Left kidney (tissue), 2 donors: ENCODE results near the gene CIITA. TPM values are rescaled to one million over a fixed set of nuclear protein-coding genes. Genes with fewer than 3 reads are reported as not detected.

ENCODE experiments used
- DNase-seq: peaks from one replicate; pipeline ENCODE4 v3.0.0-alpha.2; 2013
- polyA plus RNA-seq: library from polyadenylated mRNA; unstranded; fragments of 120-200 nt; gene quantifications from one replicate; pipeline ENCODE4 v1.2.1, GENCODE V29; 2013; ENCODE audit not compliant: insufficient read length

Gene CIITA
- polyA plus RNA-seq, 1 donor = 4.4 TPM

DNA sequence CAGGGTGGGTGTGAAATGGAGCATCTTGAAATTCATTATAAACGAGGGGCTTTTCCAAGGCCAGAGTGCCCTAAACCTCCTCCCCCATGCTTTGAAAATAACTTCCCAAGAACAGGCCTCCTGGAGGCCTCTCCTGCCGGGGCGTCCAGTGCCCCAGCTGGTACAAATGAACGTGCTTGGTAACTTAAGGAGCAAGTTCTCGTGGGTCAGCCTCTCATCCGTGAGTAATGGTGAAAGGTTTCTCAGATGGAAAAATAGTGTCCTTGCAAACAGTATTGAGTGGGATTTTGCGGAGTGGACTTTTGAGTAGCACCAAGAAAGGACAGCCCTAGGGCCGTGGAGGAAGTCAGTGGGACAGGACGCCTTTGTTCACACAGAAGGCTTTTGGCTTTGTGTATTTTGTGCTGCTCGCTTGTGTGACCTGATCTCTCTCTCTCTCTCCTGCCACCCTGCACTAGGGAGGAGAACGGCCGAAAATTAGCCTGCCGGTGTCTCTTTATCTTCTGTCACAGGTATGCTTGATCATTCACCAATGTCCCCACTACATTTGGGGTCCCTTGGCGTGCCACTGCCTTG, 102.0 kb downstream of the CIITA start:
- no peak for DNase-seq

DNA sequence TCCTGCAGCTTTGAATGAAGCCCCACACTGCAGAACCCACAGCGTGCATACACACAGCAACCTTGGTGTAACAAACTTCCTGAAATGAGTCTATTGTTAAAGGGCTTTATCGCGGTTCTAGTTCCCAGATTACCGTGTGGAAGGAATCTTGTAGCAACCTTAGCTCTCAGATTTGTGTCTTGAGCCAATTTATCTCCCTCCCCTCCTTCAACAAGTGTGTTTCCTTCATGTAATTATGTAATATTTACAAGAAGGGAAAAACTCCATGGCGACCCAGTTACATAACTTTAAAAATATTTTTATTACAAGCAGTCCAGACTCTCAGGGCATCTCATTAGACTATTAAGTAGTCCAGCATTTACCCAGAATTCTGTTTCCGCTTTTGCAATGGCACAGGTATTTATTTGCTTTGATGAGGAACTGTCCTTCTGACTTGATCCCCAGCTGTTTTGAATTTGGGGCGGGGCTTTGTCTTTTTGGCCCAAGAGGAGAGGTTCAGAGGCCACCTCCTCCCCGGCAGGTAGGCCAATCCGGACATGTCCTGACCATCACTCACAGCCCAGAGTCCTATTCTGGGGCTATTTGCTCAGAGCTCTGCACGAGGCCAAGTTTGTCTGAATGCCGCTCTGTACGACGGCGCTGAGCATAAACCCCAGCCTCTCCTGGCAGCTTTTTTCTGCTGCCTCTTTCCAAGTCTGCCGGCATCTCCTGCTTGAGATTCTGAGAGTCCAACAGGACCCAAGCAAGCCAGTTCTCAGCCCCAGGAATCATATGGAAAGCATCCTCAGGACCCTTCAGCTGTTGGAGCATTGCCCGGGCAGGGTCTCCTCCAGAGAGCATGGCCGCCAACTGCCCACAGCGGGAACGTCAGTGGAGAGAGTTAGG, 103.0 kb downstream of the CIITA start:
- no peak for DNase-seq

DNA sequence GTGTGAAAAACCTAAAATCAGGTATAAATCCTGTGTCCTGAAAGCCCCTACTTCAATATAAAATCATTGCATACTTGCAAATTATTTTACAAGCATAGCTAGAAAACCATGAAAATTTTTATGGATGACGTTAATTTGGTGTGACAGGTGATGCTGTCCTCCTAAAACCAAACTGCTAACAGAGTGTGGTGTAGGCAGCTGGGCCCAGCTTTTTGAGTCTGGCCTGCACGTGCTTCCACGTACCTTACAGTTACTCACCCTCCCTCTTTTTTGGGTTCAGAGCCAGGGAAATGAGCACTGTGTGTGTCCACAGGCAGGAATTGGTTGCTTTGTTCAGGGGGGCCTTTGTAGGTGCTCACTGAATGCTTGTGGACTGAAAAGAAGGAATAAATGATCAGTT, 103.8 kb downstream of the CIITA start:
- no peak for DNase-seq

- no peak for DNase-seq
These were observed 104.8 kb downstream of the CIITA start for GRCh38 chr16:10981697-10982216.

DNA sequence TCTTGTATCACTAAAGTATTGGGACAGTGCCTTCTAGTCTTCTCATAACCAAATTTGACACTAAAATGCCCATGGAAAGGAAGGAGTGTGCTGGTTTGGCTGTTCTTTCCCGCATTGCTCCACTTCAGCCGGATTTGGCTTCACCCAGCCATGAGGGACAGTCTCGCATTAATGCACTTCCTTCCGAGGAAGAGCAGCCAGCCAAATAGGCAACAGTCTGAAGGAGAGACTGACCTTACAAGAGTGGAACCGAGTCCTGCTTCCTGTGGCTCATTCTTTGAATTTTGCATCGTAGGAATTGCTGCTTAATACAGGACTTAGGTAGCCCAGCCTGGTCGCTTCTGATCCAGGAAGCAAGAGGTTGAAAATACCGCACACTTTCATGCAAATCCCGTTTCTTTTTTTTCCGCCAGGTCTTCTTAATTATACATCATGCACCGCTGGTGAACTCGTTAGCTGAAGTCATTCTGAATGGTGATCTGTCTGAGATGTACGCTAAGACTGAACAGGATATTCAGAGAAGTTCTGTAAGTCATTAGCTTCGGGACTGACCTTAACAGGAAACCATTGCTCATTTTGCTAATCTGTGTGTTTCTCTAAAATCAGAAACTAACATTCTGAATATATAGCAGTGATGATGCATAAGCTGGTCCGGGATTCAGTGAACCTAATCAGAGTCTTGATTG, 105.6 kb downstream of the CIITA start:
- DNase-seq = no peak

- no peak for DNase-seq
These were observed 106.2 kb downstream of the CIITA start for GRCh38 chr16:10983159-10983558.

DNA sequence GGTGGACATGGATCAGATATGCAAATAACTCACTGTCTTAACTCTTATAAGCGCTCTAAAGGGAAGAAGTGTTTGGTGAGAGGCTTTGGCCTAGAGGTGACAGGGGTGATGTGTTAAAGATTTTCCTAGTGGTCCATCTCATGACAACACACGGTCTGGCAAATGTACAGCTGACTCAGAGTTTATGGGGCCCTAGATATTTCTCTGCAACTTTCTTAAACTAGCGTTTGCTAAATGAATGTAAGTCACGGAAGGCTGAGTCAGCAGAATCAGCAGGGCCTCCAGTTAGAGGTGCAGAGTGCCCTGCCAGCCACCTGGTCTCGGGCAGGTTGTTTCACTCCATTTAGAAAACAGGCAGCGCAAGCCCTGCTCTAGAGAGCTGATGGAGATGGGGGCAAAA, 107.5 kb downstream of the CIITA start:
- no peak for DNase-seq

Other genes with a start within 250 kb of the CIITA start
- gene TEKT5, start 182.3 kb upstream of the CIITA start, polyA plus RNA-seq = not detected
- gene NUBP1, start 133.4 kb upstream of the CIITA start, polyA plus RNA-seq = 31.3 TPM
- gene TVP23A, start 58.4 kb upstream of the CIITA start, polyA plus RNA-seq = 4.5 TPM
- 42.6 TPM for gene DEXI, start 65.3 kb downstream of the CIITA start, polyA plus RNA-seq
- gene CLEC16A, start 67.4 kb downstream of the CIITA start, polyA plus RNA-seq = 27.0 TPM